GM12878 (cell line): ENCODE data around the gene SELENOK. TPM values are rescaled to one million over a fixed set of nuclear protein-coding genes. Genes with fewer than 3 reads are reported as not detected.

Experiments used
- ATAC-seq: fragments of 200-7000 bp; cut with Tn5 transposase; 3 replicates; pipeline ENCODE4 v1.9.1; 2020; ENCODE audit warnings: mild to moderate bottlenecking, moderate library complexity
- BruUV-seq: library from RNA; stranded (reverse); fragments of 400-500 nt; replicated peaks from 2 replicates; lab custom pipeline; 2021; lab: Mats Ljungman, UMichigan
- CTCF ChIA-PET: fragments of 300-600 bp; sonication (Branson Sonifier 250); formaldehyde crosslinking; extraction: SDS; loops from one replicate; lab custom pipeline; 2021; ENCODE audit warnings: inconsistent platforms; lab: Yijun Ruan, JAX
- POLR2A ChIA-PET: fragments of 350-600 bp; formaldehyde crosslinking; extraction: SDS; loops from one replicate; lab custom pipeline; 2021; ENCODE audit warnings: inconsistent platforms; lab: Charles Lee
- RAD21 ChIA-PET: fragments of 300-600 bp; sonication (Branson Sonifier 250); formaldehyde crosslinking; loops from one replicate; lab custom pipeline; 2023; ENCODE audit warnings: antibody characterized with exemption; ENCODE audit not compliant: unreplicated experiment; lab: Charles Lee
- SMC1A ChIA-PET: fragments of 300-600 bp; sonication (Branson Sonifier 250); formaldehyde crosslinking; loops from one replicate; lab custom pipeline; 2023; ENCODE audit not compliant: unreplicated experiment, uncharacterized antibody; lab: Charles Lee
- DNase-seq: peaks from one replicate; pipeline ENCODE4 v3.0.0-alpha.2; 2011; ENCODE audit warnings: low read depth, low spot score
- FAIRE-seq: peaks from 3 replicates; lab custom pipeline; 2011; peaks lifted over from hg19 to GRCh38; lab: Jason Lieb, UNC
- H2AFZ ChIP-seq: 2 replicates; pipeline ENCODE4 v1.6.0; 2011; ENCODE audit warnings: low read depth, low read length, control low read depth; ENCODE audit not compliant: control insufficient read depth
- H3K27ac ChIP-seq: 2 replicates; pipeline ENCODE4 v1.5.1; 2011; ENCODE audit warnings: control low read depth; ENCODE audit not compliant: control insufficient read depth, insufficient read depth
- H3K27me3 ChIP-seq, 2 experiments: replicated peaks in 1 of 2; 2 replicates each; pipeline versions ENCODE4 v1.6.0 to v1.6.1; 2011; ENCODE audit warnings: low read length in 1 of 2; ENCODE audit not compliant: control insufficient read depth in 2 of 2, insufficient read depth in 2 of 2
- H3K36me3 ChIP-seq, 2 experiments: 2 replicates each; pipeline ENCODE4 v1.5.1; 2011; ENCODE audit warnings: low read length in 1 of 2; ENCODE audit not compliant: control insufficient read depth in 2 of 2, insufficient read depth in 2 of 2
- H3K4me1 ChIP-seq: 2 replicates; pipeline ENCODE4 v1.6.1; 2011; ENCODE audit warnings: mild to moderate bottlenecking, low read length, moderate library complexity, mixed read lengths; ENCODE audit not compliant: control insufficient read depth, insufficient read depth
- H3K4me2 ChIP-seq: 2 replicates; pipeline ENCODE4 v1.6.0; 2011; ENCODE audit warnings: control low read depth; ENCODE audit not compliant: control insufficient read depth, insufficient read depth
- H3K4me3 ChIP-seq: fragments of 200-600 bp; sonication (generic); 2 replicates; pipeline ENCODE4 v1.5.1; 2016
- H3K79me2 ChIP-seq: 2 replicates; pipeline ENCODE4 v1.6.0; 2011; ENCODE audit warnings: low read length; ENCODE audit not compliant: control insufficient read depth, insufficient read depth
- H3K9ac ChIP-seq: 2 replicates; pipeline ENCODE4 v1.8.0; 2011; ENCODE audit warnings: low read length, control low read depth, mixed read lengths; ENCODE audit not compliant: control insufficient read depth, insufficient read depth
- H3K9me3 ChIP-seq: replicated peaks from 3 replicates; pipeline ENCODE4 v1.5.1; 2011; ENCODE audit warnings: mild to moderate bottlenecking, low read length; ENCODE audit not compliant: control insufficient read depth, insufficient read depth
- H4K20me1 ChIP-seq: 2 replicates; pipeline ENCODE4 v1.6.0; 2011; ENCODE audit not compliant: control insufficient read depth, insufficient read depth
- ETV6 ChIP-seq, 2 experiments: fragments of 450-650 bp in 1 of 2; IDR thresholded peaks in 1 of 2; conservative IDR thresholded peaks in 1 of 2; 2 replicates each; pipeline ENCODE4 v1.6.1; 2014; ENCODE audit warnings: antibody characterized with exemption in 1 of 2, borderline replicate concordance in 1 of 2, low read depth in 1 of 2, mild to moderate bottlenecking in 1 of 2, moderate library complexity in 1 of 2
- FOS ChIP-seq: IDR thresholded peaks from 3 replicates; pipeline ENCODE4 v1.6.1; 2011; ENCODE audit warnings: borderline replicate concordance; ENCODE audit not compliant: insufficient read length; ENCODE audit errors: extremely low read depth
- GABPA ChIP-seq: IDR thresholded peaks from 2 replicates; pipeline ENCODE4 v1.6.1; 2014; ENCODE audit warnings: antibody characterized with exemption, low read depth, mild to moderate bottlenecking, inconsistent platforms
- JUND ChIP-seq: IDR thresholded peaks from 2 replicates; pipeline ENCODE4 v1.6.1; 2012; ENCODE audit warnings: low read depth, mild to moderate bottlenecking, low read length, improper control_type of control experiment, moderate library complexity
- MEF2B ChIP-seq: fragments of 450-650 bp; IDR thresholded peaks from 2 replicates; pipeline ENCODE4 v1.6.1; 2018; ENCODE audit warnings: mild to moderate bottlenecking, moderate library complexity; ENCODE audit not compliant: partially characterized antibody, poor library complexity, severe bottlenecking
- NBN ChIP-seq: fragments of 450-650 bp; IDR thresholded peaks from 2 replicates; pipeline ENCODE4 v1.6.1; 2016
- NR2F1 ChIP-seq: fragments of 450-650 bp; conservative IDR thresholded peaks from 2 replicates; pipeline ENCODE4 v1.6.1; 2017; ENCODE audit warnings: mild to moderate bottlenecking
- NRF1 ChIP-seq: conservative IDR thresholded peaks from 2 replicates; pipeline ENCODE4 v1.6.1; 2011; ENCODE audit warnings: mild to moderate bottlenecking, low read depth, low read length, improper control_type of control experiment
- RB1 ChIP-seq: fragments of 450-650 bp; formaldehyde crosslinking; IDR thresholded peaks from 2 replicates; pipeline ENCODE4 v1.6.1; 2017; ENCODE audit warnings: mild to moderate bottlenecking, borderline replicate concordance
- RELB ChIP-seq: fragments of 450-650 bp; IDR thresholded peaks from 2 replicates; pipeline ENCODE4 v1.6.1; 2017; ENCODE audit warnings: low read depth, mild to moderate bottlenecking, moderate library complexity
- SIX5 ChIP-seq: IDR thresholded peaks from 2 replicates; pipeline ENCODE4 v1.6.1; 2011; ENCODE audit warnings: mild to moderate bottlenecking, low read depth, low read length, moderate library complexity; ENCODE audit not compliant: severe bottlenecking
- SKIL ChIP-seq: fragments of 450-650 bp; IDR thresholded peaks from 2 replicates; pipeline ENCODE4 v1.6.1; 2017; ENCODE audit warnings: mild to moderate bottlenecking, low read depth, inconsistent platforms; ENCODE audit not compliant: poor library complexity, severe bottlenecking
- SMC3 ChIP-seq: IDR thresholded peaks from 2 replicates; pipeline ENCODE4 v1.6.1; 2011; ENCODE audit warnings: low read length, improper control_type of control experiment, borderline replicate concordance
- USF1 ChIP-seq: IDR thresholded peaks from 2 replicates; pipeline ENCODE4 v1.6.1; 2011; ENCODE audit warnings: borderline replicate concordance, low read depth, mild to moderate bottlenecking, moderate library complexity, mixed read lengths, low read length; ENCODE audit not compliant: insufficient read depth; ENCODE audit errors: extremely low read length
- ZNF384 ChIP-seq: IDR thresholded peaks from 2 replicates; pipeline ENCODE4 v1.6.1; 2012; ENCODE audit warnings: low read depth, mild to moderate bottlenecking, low read length, improper control_type of control experiment, borderline replicate concordance
- WGBS: methylation state at CpG from one replicate; pipeline ENCODE4 v1.1.6; 2016; ENCODE audit warnings: low lambda C conversion rate; ENCODE audit not compliant: insufficient replicate concordance, insufficient coverage; ENCODE audit errors: missing lambda C conversion rate; 5-methylcytosine and 5-hydroxymethylcytosine counted together
- in situ Hi-C: fragments of 300-500 bp; cut with MboI; formaldehyde crosslinking; loops from 9 replicates; pipeline ENCODE4 v1.14.3; 2018; ENCODE audit warnings: mixed read lengths
- intact Hi-C: fragments of 100-400 bp; cut with micrococcal nuclease; formaldehyde crosslinking; loops from one replicate; pipeline ENCODE4 v1.14.2; 2022; ENCODE audit not compliant: unreplicated experiment
- polyA plus RNA-seq, 11 experiments: library from polyadenylated mRNA; depleted of rRNA in 4 of 11; unstranded in 6 of 11; stranded (reverse) in 5 of 11; fragments of >200 nt; fragmentation: Nextera tagmentation in 4 of 11; fragmentation: Illumina TruSeq in 1 of 11; extraction: Ambion mirVana in 4 of 11; extraction: Trizol in 1 of 11; gene quantifications; 1 replicate in 1 of 11; 2 replicates in 10 of 11; pipeline versions ENCODE4 v1.2.1 to v1.2.3, GENCODE V29; 2011 to 2016; ENCODE audit warnings: inconsistent platforms in 2 of 11, missing spikeins in 2 of 11, low read depth in 1 of 11
- total RNA-seq, 4 experiments: library from RNA; depleted of rRNA in 3 of 4; stranded (reverse); fragments of >200 nt in 3 of 4; fragmentation: Illumina TruSeq in 1 of 4; extraction: Trizol in 1 of 4; gene quantifications; 2 replicates each; pipeline versions ENCODE4 v1.2.1 to v1.2.3, GENCODE V29; 2013 to 2021

SELENOK gene
- total and polyA plus RNA-seq, 10 of the 15 experiments (the other 5 are each of a cell fraction or from before 2014, with no cell fraction given) = 35.4 to 322 (median 101) TPM

- ATAC-seq (peak; percentile 93), DNase-seq (peak; percentile 57), FAIRE-seq (peak; percentile 41)
- Histone ChIP-seq H4K20me1 (no peaks in the 10 kb centered on the region), H3K27ac (peak within 1 kb of the TSS; percentile 88), H3K4me1 (peaks cover 7% of the 10 kb centered on the region), H3K4me2 (peak within 1 kb of the TSS; percentile 98), H3K9ac (peak within 1 kb of the TSS; percentile 97), H2AFZ (peak within 1 kb of the TSS; percentile 96), H3K36me3 (peaks cover 0 to 25% of the 10 kb centered on the region in 2 experiments; a peak in 3 of 4 replicates), H3K79me2 (peaks cover 20% of the 10 kb centered on the region), H3K9me3 (no peaks in the 10 kb centered on the region), H3K27me3 (no peaks in the 10 kb centered on the region), H3K4me3 (peak within 1 kb of the TSS; percentile 80)
- intact Hi-C loops = loop anchor here (2.0 kb wide), 1 partner anchor 37 kb away; no protein-coding TSS in a partner anchor
- in situ Hi-C loops = no loop called here
- POLR2A ChIA-PET = interaction anchor here (1.2 to 2.9 kb wide), 5 partner anchors 9 to 37 kb away, joined by 3 to 26 read pairs (median 6); partner anchors contain the start of gene SELENOK
- 3% methylated on average over 63 of the region's 65 CpGs for WGBS
- CTCF ChIA-PET = interaction anchor here (0.9 to 2.6 kb wide), 5 partner anchors 9 to 152 kb away, joined by 4 to 17 read pairs (median 6); partner anchors contain the start of gene SELENOK
- TSS peak; percentile 72 for BruUV-seq
- RAD21 ChIA-PET = interaction anchor here (1.1 to 2.3 kb wide), 4 partner anchors 10 to 152 kb away, joined by 4 to 12 read pairs (median 8); partner anchors contain the start of gene SELENOK
- SMC1A ChIA-PET = interaction anchor here (0.7 to 2.7 kb wide), 7 partner anchors 10 to 132 kb away, joined by 3 to 11 read pairs (median 5); partner anchors contain the start of gene SELENOK
- TF ChIP-seq ETV6 (conservative IDR thresholded peaks at IDR 0.05 in 1 of 2, IDR thresholded peaks at IDR 0.05 in 1 of 2; ENCODE audit: borderline replicate concordance in 1 of 2, low read depth in 1 of 2) = peak in 1 of 2 experiments; percentile 54; a peak in 1 of 4 replicates
- TF ChIP-seq ZNF384 = no peak
- TF ChIP-seq JUND = no peak
- TF ChIP-seq SIX5 = peak; percentile 69
- no peak for TF ChIP-seq FOS
- TF ChIP-seq GABPA = no peak
- TF ChIP-seq SMC3 = 0 out of 2 replicates have a peak, but pooled peaks have one; percentile 13
- TF ChIP-seq NRF1 = peak; percentile 76
- TF ChIP-seq RELB = peak; percentile 31; the same call in 1 of the 2 replicates
- TF ChIP-seq NBN = peak; percentile 89
- TF ChIP-seq MEF2B = peak; percentile 16
- no peak for TF ChIP-seq USF1
- no peak for TF ChIP-seq SKIL
- TF ChIP-seq NR2F1 = peak; percentile 68; the same call in 1 of the 2 replicates
- peak; percentile 79; the same call in 1 of the 2 replicates for TF ChIP-seq RB1
Measured at GRCh38 chr3:53881691-53882593, 9.7 kb downstream of the SELENOK start, which contains the start of gene ACTR8. Gene ACTR8, minus strand, starts transcription at chr3:53882152. Its CDS starts 51 bp downstream, at chr3:53882101.
